Chondrocyte (in vitro differentiated cells): ENCODE measurements around the gene GCAT. TPM values are rescaled to one million over a fixed set of nuclear protein-coding genes. Genes with fewer than 3 reads are reported as not detected.
"Not testable (repeated sequence)": the region's sequence is repeated elsewhere in the genome, so short reads cannot be mapped to it uniquely, and the experiment has no call there.

Experiments
- DNase-seq: peaks from one replicate; pipeline ENCODE4 v3.0.0; 2021; ENCODE audit warnings: mixed read lengths, low spot score
- H3K27ac Mint-ChIP-seq: one replicate; pipeline ENCODE4 v1.8.0; 2021; ENCODE audit warnings: mild to moderate bottlenecking, moderate library complexity, mixed read lengths; ENCODE audit not compliant: unreplicated experiment
- H3K27me3 Mint-ChIP-seq: 2 replicates; pipeline ENCODE4 v1.8.0; 2021; ENCODE audit warnings: low read depth, mixed read lengths
- H3K36me3 Mint-ChIP-seq: 2 replicates; pipeline ENCODE4 v1.8.0; 2021; ENCODE audit warnings: low read depth, mixed read lengths
- H3K4me1 Mint-ChIP-seq: 2 replicates; pipeline ENCODE4 v1.8.0; 2021; ENCODE audit warnings: low read depth, mild to moderate bottlenecking, mixed read lengths
- H3K4me3 Mint-ChIP-seq: one replicate; pipeline ENCODE4 v1.8.0; 2021; ENCODE audit warnings: mild to moderate bottlenecking, moderate library complexity, mixed read lengths; ENCODE audit not compliant: unreplicated experiment
- H3K9me3 Mint-ChIP-seq: 2 replicates; pipeline ENCODE4 v1.8.0; 2021; ENCODE audit warnings: low read depth, mixed read lengths
- CTCF ChIP-seq: fragments of 200-600 bp; sonication (generic); IDR thresholded peaks from 2 replicates; pipeline ENCODE4 v1.5.0; 2021; ENCODE audit warnings: antibody characterized with exemption, mild to moderate bottlenecking, moderate library complexity
- total RNA-seq: library from RNA; stranded (reverse); gene quantifications from 3 replicates; pipeline ENCODE4 v1.2.1, GENCODE V29; 2021

The GCAT gene
- total RNA-seq, 1 donor from 2014 or later, result 24.8 TPM

- no peaks in the 10 kb centered on the region for H3K27me3 Mint-ChIP-seq
- no peak for DNase-seq
- H3K27ac Mint-ChIP-seq, result no peak overlapping the region
- no peak overlapping the region for H3K4me3 Mint-ChIP-seq
- no peak for TF ChIP-seq CTCF
- H3K36me3 Mint-ChIP-seq, result no peaks in the 10 kb centered on the region
- H3K9me3 Mint-ChIP-seq, result no peaks in the 10 kb centered on the region
- H3K4me1 Mint-ChIP-seq, result peaks cover 3% of the 10 kb centered on the region
Measured at GRCh38 chr22:37796079-37796478, 11.7 kb upstream of the GCAT start.

DNA sequence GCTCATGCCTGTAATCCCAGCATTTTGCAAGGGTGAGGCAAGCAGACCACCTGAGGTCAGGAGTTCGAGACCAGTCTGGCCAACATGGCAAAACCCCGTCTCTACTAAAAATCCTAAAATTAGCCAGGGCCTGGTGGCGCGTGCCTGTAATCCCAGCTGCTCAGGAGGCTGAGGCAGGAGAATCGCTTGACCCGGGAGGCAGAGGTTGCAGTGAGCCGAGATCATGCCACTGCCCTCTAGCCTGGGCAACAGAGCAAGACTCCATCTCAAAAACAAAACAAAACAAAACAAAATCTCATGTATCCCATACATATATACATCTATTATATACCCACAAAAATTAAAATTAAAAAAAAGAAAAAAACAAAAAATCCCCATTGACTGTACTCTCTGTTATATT lies 10.5 kb upstream of the GCAT start:
- H3K27me3 Mint-ChIP-seq, H3K27ac Mint-ChIP-seq, H3K4me3 Mint-ChIP-seq, H3K9me3 Mint-ChIP-seq, H3K36me3 Mint-ChIP-seq, DNase-seq, H3K4me1 Mint-ChIP-seq: not testable (repeated sequence)

DNA sequence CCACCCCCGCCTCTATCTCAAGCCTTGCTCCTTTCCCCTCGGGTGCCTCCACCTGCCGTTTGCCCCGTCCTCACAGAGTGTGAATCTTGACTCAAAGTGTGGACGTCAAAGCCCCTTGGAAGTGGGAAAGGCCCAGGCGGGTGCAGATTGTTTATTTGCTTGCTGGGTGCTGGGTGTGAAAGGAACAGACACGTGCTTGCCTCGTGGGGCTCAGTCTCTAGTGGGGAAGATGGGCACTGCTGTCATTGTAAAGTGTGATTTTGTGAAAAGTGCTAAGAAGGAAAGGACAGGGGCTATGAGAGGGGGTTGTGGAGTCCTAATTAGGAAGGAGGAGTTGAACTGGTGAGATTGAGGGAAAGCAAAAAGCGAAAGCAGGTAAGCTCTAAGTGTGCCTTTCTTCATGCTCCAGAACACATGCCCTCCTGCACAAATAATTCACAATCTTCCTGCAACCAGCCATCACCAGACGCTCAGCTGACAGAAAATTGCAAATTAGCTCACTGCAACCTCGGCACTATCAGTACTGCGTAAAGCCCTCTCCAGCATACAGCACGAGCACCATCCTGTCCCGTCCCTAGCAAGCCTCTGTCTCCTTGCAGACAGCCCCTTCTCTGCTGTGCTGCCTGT lies 9.7 kb upstream of the GCAT start:
- no peak for TF ChIP-seq CTCF
- Mint-ChIP-seq H3K4me1 (peaks cover 5% of the 10 kb centered on the region), H3K9me3 (no peaks in the 10 kb centered on the region), H3K4me3 (no peak overlapping the region), H3K27ac (no peak overlapping the region), H3K36me3 (no peaks in the 10 kb centered on the region), H3K27me3 (no peaks in the 10 kb centered on the region)
- no peak for DNase-seq

DNA sequence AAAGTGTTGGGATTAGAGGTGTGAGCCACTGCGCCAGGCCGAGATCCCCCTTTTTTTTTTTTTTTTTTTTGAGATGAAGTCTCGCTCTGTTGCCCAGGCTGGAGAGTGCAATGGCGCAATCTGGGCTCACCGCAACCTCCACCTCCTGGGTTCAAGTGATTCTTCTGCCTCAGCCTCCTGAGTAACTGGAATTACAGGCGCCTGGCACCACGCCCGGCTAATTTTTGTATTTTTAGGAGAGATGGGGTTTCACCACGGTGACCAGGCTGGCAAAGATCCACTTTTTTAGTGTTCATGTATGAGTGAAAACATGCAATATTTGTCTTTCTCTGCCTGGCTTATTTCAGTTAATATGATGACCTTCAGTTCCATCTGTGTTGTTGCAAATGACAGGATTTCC lies 7.8 kb upstream of the GCAT start:
- not testable (repeated sequence) for H3K9me3 Mint-ChIP-seq, H3K36me3 Mint-ChIP-seq, DNase-seq, H3K4me3 Mint-ChIP-seq, H3K27ac Mint-ChIP-seq, H3K27me3 Mint-ChIP-seq
- H3K4me1 Mint-ChIP-seq, result peaks cover 13% of the 10 kb centered on the region

DNA sequence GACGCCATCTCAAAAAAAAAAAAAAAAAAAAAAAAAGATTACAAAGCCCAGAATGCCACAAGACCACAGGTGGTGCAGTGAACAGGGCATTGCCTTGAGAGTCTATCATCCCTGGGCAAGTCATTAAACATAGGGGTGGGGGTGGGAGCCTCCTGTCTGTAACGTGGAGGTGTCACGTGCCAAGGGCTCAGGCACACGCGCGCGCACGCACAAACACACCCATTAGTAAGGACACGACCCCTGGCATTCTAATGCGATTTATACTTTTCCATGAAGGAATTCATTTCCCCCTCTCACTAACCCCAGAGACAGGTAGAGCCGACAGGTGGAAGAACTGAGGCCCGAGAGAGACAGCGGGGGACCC lies 5.8 kb upstream of the GCAT start:
- no peaks in the 10 kb centered on the region for H3K27me3 Mint-ChIP-seq
- H3K27ac Mint-ChIP-seq, result peak overlapping the region; percentile 49
- TF ChIP-seq CTCF, result no peak
- H3K9me3 Mint-ChIP-seq, result no peaks in the 10 kb centered on the region
- no peak for DNase-seq
- H3K36me3 Mint-ChIP-seq, result no peaks in the 10 kb centered on the region
- peak overlapping the region; percentile 70 for H3K4me3 Mint-ChIP-seq
- peaks cover 30% of the 10 kb centered on the region for H3K4me1 Mint-ChIP-seq

- Mint-ChIP-seq H3K27ac (peak overlapping the region; percentile 27), H3K36me3 (no peaks in the 10 kb centered on the region), H3K4me1 (peaks cover 36% of the 10 kb centered on the region), H3K9me3 (no peaks in the 10 kb centered on the region), H3K4me3 (peak overlapping the region; percentile 70), H3K27me3 (no peaks in the 10 kb centered on the region)
- peak; percentile 32 for TF ChIP-seq CTCF
- DNase-seq, result no peak
Measured at GRCh38 chr22:37802310-37803194, 5.2 kb upstream of the GCAT start.
